SK-N-SH treated with all-trans-retinoic acid at 6 μM for 48 hours (cell line): ENCODE data around the gene FTO.

Experiments
- ARNTL ChIP-seq: fragments of 450-650 bp; formaldehyde crosslinking; IDR thresholded peaks from 2 replicates; pipeline ENCODE4 v1.5.0; 2020; ENCODE audit warnings: low read depth, mild to moderate bottlenecking, moderate library complexity, borderline replicate concordance
- BACH2 ChIP-seq: fragments of 250-450 bp; sonication (Bioruptor Pico); IDR thresholded peaks from 2 replicates; pipeline ENCODE4 v1.9.0; 2021; ENCODE audit warnings: mild to moderate bottlenecking, borderline replicate concordance
- CREB5 ChIP-seq: fragments of 250-450 bp; sonication (Bioruptor Pico); IDR thresholded peaks from 2 replicates; pipeline ENCODE4 v1.5.1; 2020; ENCODE audit warnings: low read depth, mild to moderate bottlenecking, moderate library complexity
- CSDC2 ChIP-seq: fragments of 250-450 bp; sonication (Bioruptor Pico); IDR thresholded peaks from 2 replicates; pipeline ENCODE4 v1.5.0; 2020; ENCODE audit warnings: mild to moderate bottlenecking, moderate library complexity
- CSRNP3 ChIP-seq: fragments of 250-450 bp; sonication (Bioruptor Pico); IDR thresholded peaks from 2 replicates; pipeline ENCODE4 v1.5.1; 2021; ENCODE audit warnings: mild to moderate bottlenecking, moderate library complexity
- ESRRG ChIP-seq: fragments of 250-450 bp; sonication (Bioruptor Pico); IDR thresholded peaks from 2 replicates; pipeline ENCODE4 v1.6.1; 2021; ENCODE audit warnings: mild to moderate bottlenecking
- ISL1 ChIP-seq: fragments of 250-450 bp; sonication (Bioruptor Pico); IDR thresholded peaks from 2 replicates; pipeline ENCODE4 v2.1.2; 2022; ENCODE audit warnings: mild to moderate bottlenecking, moderate library complexity
- PATZ1 ChIP-seq: fragments of 250-450 bp; sonication (Bioruptor Pico); IDR thresholded peaks from 2 replicates; pipeline ENCODE4 v1.8.0; 2020; ENCODE audit warnings: mild to moderate bottlenecking, moderate library complexity, borderline replicate concordance
- POU6F1 ChIP-seq: fragments of 250-450 bp; sonication (Bioruptor Pico); IDR thresholded peaks from 2 replicates; pipeline ENCODE4 v1.8.0; 2021; ENCODE audit warnings: low read depth, mild to moderate bottlenecking, moderate library complexity, borderline replicate concordance
- RARB ChIP-seq: fragments of 250-450 bp; sonication (Bioruptor Pico); IDR thresholded peaks from 2 replicates; pipeline ENCODE4 v1.8.0; 2021; ENCODE audit warnings: mild to moderate bottlenecking, moderate library complexity
- SNAI2 ChIP-seq: fragments of 250-450 bp; sonication (Bioruptor Pico); IDR thresholded peaks from 2 replicates; pipeline ENCODE4 v1.5.0; 2020; ENCODE audit warnings: mild to moderate bottlenecking, moderate library complexity
- ZNF565 ChIP-seq: fragments of 450-650 bp; formaldehyde crosslinking; conservative IDR thresholded peaks from 2 replicates; pipeline ENCODE4 v1.5.0; 2020; ENCODE audit warnings: low read depth, mild to moderate bottlenecking, moderate library complexity

- TF ChIP-seq PATZ1 (CRISPR knock-in tag) (no peak), ESRRG (CRISPR knock-in tag) (no peak), ARNTL (CRISPR knock-in tag) (no peak), ZNF565 (CRISPR knock-in tag) (no peak), POU6F1 (CRISPR knock-in tag) (no peak), CSDC2 (CRISPR knock-in tag) (no peak), RARB (CRISPR knock-in tag) (no peak), SNAI2 (CRISPR knock-in tag) (no peak), CREB5 (CRISPR knock-in tag) (no peak), BACH2 (CRISPR knock-in tag) (no peak), CSRNP3 (no peak), ISL1 (CRISPR knock-in tag) (no peak)
Observed at GRCh38 chr16:53769185-53769584, 65.2 kb downstream of the FTO start.
